VCaP (cell line): ENCODE results near the gene PLCB2.

ENCODE experiments used
- H3K27ac ChIP-seq: fragments of 450-650 bp; 2 replicates; pipeline ENCODE4 v1.5.1; 2017
- CTCF ChIP-seq: fragments of 450-650 bp; conservative IDR thresholded peaks from 2 replicates; pipeline ENCODE4 v1.5.1; 2017; ENCODE audit warnings: mild to moderate bottlenecking, moderate library complexity

PLCB2 gene

GRCh38 chr15:40344631-40345120, 36.9 kb upstream of the PLCB2 start:
- peak overlapping the region; percentile 11; the same call in 1 of the 2 replicates for H3K27ac ChIP-seq
- TF ChIP-seq CTCF = peak; percentile 82

- no peak overlapping the region; the same call in 1 of the 2 replicates for H3K27ac ChIP-seq
- TF ChIP-seq CTCF = no peak
Measured at GRCh38 chr15:40344217-40344616, 36.5 kb upstream of the PLCB2 start.

GRCh38 chr15:40343512-40343911, 35.8 kb upstream of the PLCB2 start:
- no peak for TF ChIP-seq CTCF
- peak overlapping the region; percentile 97; the same call in 1 of the 2 replicates for H3K27ac ChIP-seq

GRCh38 chr15:40342416-40343320, 34.9 kb upstream of the PLCB2 start:
- peak overlapping the region; percentile 97; the same call in 1 of the 2 replicates for H3K27ac ChIP-seq
- TF ChIP-seq CTCF = no peak

- H3K27ac ChIP-seq = peak within 1 kb of the TSS; percentile 97
Measured at GRCh38 chr15:40340740-40341400, 33.1 kb upstream of the PLCB2 start, which contains the start of gene CCDC9B. TSS of gene CCDC9B (minus strand) at chr15:40340939. CDS start at chr15:40340819, 120 bp downstream.

GRCh38 chr15:40340038-40340739, 32.5 kb upstream of the PLCB2 start:
- no peak for TF ChIP-seq CTCF
- H3K27ac ChIP-seq = peak overlapping the region; percentile 97

More at GRCh38 chr15:40340740-40341400, 33.1 kb upstream of the PLCB2 start, which contains the start of gene CCDC9B:
- TF ChIP-seq CTCF = no peak
